GM21381 (cell line): ENCODE measurements around the gene DNAL4.

Experiments used
- ATAC-seq: cut with Tn5 transposase; IDR thresholded peaks from one replicate; pipeline ENCODE4 v1.9.1; 2021; ENCODE audit warnings: mild to moderate bottlenecking, moderate library complexity; ENCODE audit not compliant: unreplicated experiment

DNAL4 gene

DNA sequence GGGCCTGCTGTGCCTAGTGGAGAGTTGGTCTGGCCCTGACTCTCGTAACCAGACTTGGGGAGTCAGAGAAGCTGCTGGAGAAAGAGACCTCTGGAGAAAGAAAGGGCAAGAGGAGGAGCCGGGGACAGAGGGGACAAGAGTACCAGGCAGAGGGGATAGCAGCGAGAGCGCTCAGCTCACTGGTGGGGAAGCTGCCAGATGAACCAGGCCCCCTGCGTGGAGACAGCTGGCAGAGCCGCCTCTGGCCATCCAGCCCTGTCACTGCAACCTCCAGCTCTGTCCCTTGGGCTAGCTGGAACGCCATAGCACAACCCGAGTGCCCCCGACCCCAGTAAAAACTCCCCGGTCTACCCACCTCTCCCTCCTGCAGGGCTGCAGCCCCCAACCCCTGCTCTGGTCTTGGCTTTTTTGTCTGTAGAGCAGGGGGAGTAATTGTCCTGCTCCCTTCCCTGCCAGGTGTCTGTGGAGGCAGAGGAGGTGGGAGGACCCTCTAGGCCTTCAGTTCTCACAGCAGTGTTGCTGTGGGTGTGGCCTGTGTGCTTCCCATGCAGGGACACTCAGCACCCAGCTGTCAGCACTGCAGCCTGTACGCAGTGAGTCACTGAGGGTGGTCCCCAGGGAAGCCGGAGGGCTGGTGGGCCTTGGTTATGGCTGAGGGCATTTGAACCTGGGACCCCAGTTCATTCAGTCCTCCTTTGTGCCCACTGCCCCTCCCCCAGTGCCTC lies 33.3 kb downstream of the DNAL4 start:
- ATAC-seq: no peak

- no peak for ATAC-seq
These were observed 34.9 kb downstream of the DNAL4 start for GRCh38 chr22:38759005-38759404.

- ATAC-seq: no peak
These were observed 35.5 kb downstream of the DNAL4 start for GRCh38 chr22:38758276-38758945.

GRCh38 chr22:38757464-38757757 lies 36.5 kb downstream of the DNAL4 start:
- ATAC-seq: no peak

DNA sequence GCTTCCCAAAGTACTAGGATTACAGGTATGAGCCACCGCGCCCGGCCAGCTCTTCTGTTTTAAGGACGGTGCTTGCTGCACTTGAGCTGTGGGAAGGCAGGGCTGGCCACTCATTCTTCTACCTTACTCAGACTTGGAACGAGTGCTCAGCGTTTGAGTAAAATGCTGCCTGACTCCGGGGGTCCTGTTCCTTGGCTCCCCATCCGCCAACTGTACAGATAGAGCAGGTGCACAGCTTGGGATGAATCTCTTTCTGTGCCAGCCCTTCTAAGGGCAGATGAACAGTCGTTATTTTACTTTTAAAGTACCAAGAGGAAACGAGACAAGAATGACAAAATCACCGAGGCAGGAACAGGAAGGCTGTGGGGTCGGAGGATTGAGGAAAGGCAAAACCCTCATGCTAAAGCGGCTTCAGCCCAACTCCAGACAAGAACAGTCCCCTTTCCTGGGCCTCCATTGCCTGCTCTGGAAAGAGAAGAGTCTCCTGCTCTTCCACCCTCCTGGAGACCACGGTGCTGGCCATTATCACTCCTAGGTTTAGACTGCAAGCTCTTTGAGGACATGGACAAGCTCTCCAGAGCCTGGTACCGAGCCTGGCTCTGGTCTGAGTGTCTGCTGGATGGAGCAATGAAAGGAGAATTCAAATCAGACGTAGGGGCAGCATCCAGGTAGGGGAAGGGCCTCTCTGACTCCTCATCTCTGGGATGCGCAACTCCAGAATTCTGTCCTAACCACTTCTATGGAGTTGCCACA lies 37.1 kb downstream of the DNAL4 start:
- no peak for ATAC-seq

DNA sequence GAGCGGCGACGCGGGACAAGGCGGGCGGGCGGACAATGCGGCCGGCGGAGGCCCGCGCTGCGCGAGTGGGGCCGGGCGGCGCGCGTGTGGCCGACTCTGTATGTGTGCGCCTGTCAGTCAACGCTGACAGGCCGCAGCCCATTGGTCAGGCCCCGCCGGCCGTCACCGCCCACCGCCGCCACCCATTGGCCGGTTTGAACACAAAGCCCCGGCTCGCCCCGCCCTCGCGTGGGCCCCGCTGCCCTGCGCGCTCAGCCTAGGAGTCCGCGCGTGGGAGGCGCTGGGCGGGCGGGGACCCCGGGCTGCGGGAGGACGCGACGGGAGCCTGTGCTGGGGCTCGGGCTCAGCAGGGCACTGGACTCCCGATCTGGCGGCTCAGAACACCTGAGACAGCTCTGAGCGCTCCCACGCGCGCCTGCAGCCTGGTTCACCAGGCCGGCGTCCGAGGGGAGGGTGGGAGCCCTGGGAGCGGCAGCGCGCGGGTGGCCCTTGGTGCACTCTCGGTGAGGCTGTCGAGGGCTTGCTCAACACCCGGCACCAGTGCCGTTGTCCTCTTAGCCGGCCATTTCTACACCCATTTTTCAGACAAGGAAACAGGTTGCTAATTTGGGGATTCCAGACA lies 37.9 kb downstream of the DNAL4 start, which contains the start of gene SUN2:
Gene SUN2 (minus strand): TSS at position 88 of the 622 bp plus-strand sequence. CDS start 3,370 bp downstream, outside the sequence.
- ATAC-seq: peak; percentile 59

DNA sequence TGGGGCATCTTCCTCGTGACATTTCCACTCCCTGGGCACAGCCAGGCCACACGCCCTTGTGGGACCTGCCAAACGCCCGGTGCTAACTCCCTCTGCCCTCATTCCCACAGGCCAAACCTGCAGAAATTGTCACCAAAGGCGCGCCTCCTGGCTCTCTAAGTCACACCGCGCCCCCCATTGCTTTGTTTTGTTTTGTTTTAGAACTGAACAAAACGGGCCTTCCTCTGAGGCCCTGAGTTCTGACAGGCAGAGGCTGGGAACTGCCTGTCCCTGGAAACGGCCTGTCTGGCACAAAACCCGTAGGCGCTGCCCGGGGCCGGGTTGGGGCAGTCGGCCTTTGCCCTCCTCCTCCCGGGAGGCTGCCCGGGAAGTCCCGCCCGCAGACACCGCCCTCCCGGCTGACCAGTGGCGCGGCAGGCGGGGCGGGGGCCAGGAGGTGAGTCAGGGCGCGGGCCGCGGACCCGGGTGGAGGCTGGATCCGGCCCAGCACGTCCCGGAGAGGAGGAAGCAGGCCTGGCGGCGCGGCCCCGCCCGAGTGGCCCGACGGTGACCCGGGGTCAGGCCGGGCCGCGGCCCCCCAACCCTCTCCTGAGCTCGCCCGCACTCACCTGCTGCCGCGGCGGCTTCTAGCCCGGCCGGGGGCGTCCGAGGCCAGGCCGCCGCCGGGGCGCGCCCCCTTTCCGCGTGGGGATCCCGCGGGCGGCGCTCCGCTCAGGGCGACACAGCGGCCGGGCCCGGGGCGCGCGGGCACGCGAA lies 38.6 kb downstream of the DNAL4 start:
- peak; percentile 37 for ATAC-seq

- ATAC-seq: no peak
These were observed 39.2 kb downstream of the DNAL4 start for GRCh38 chr22:38754751-38755154.

GRCh38 chr22:38753948-38754750 lies 39.8 kb downstream of the DNAL4 start:
- no peak for ATAC-seq

GRCh38 chr22:38751422-38752346 lies 42.3 kb downstream of the DNAL4 start:
- ATAC-seq: peak; percentile 42

GRCh38 chr22:38751066-38751421 lies 42.9 kb downstream of the DNAL4 start:
- no peak for ATAC-seq

DNA sequence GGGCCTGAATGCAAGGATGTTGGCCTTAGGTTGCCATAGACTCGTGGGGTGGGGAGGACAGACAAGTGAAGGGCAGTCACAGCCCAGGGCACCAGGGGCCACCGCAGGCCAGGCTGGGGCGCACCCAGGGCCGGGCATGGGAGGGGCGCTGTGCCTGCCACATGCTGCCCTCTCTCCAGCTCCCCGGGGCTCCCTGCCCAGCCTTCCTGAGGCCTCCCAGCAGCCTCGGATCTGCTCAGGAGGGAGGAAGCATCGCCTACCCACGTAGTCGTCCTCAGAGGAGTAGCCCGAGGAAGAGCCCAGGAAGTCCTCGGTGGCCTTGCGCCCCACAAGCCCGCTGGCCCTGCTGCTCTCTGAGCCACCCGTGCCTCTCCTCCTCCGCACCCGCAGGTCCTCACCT lies 43.3 kb downstream of the DNAL4 start:
- no peak for ATAC-seq

DNA sequence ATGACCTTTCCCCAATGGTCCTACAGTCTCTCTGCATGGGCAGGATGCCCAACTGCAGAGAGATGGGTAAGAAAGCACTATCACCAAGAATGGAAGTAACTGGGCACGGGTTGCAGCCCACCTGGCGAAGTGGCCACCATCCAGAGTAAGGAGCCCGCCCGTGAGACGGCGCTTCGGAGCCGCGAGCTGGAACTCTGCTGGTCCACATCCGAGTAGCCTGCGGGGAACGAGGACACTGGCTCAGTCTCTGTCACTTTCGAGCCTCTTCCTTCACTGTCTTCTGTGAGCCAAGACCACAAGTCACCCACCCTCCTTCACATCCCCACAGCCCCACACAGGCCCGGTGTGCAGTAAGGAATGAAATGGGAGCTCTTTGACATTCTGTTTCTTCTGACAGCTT lies 43.8 kb downstream of the DNAL4 start:
- ATAC-seq: no peak

DNA sequence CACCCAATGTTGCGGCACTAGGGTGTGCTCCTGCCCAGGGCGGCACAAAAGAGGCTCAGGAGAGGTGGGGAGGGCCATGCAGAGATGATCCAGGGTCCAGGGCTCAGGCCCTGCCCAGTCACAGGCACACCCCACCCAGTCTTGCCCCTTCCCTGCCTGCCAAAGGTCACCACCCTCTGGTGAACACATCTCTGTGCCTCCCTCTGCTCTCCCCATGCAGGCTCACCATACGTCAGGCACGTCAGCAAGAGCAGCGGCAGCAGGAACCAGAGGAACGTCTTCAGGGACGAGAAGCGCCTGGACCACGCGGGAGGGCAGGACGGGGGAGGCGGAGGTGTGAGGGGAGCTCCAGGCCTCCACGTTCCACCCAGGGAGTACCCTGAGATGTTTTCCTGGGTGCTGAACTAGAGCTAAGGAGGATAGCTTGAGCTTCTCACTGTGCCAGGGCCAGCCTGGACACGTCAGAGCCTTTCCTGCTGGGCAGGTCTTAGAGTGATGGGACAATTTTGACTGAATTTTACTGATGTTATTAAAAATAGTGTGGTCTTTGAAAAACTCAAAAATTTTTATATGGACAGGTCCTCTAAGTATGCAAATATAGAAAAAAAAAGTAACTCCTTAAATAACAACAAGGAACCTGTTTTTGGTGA lies 45.3 kb downstream of the DNAL4 start:
- no peak for ATAC-seq

- ATAC-seq: no peak
These were observed 48.1 kb downstream of the DNAL4 start for GRCh38 chr22:38745676-38746460.

GRCh38 chr22:38744981-38745380 lies 49.0 kb downstream of the DNAL4 start:
- no peak for ATAC-seq

- no peak for ATAC-seq
These were observed 51.6 kb downstream of the DNAL4 start for GRCh38 chr22:38742176-38742942.
